ENCODE results near the gene PLXNA1. TPM values are rescaled to one million over a fixed set of nuclear protein-coding genes. Genes with fewer than 3 reads are reported as not detected.

PLXNA1 gene
- total RNA-seq, 1 donor from 2014 or later, result 55.2 TPM

- DNase-seq (no peak), ATAC-seq (ENCODE audit: low read depth) (no peak)
- Mint-ChIP-seq H3K9me3 (no peaks in the 10 kb centered on the region), H3K4me3 (no peak overlapping the region), H3K36me3 (ENCODE audit: low read depth) (peaks cover 4% of the 10 kb centered on the region), H3K27ac (no peak overlapping the region), H3K27me3 (no peaks in the 10 kb centered on the region), H3K4me1 (no peaks in the 10 kb centered on the region)
- POLR2A ChIA-PET, result no interaction called here
- no peak for TF ChIP-seq CTCF (IDR thresholded peaks at IDR 0.05)
- intact Hi-C loops (cut with micrococcal nuclease), result no loop called here
- CTCF ChIA-PET, result no interaction called here
These were observed 17.8 kb downstream of the PLXNA1 start for GRCh38 chr3:127000761-127001160.

- CTCF ChIA-PET, result no interaction called here
- Mint-ChIP-seq H3K27ac (no peak overlapping the region), H3K27me3 (no peaks in the 10 kb centered on the region), H3K4me1 (no peaks in the 10 kb centered on the region), H3K4me3 (no peak overlapping the region), H3K36me3 (ENCODE audit: low read depth) (peaks cover 6% of the 10 kb centered on the region), H3K9me3 (no peaks in the 10 kb centered on the region)
- intact Hi-C loops (cut with micrococcal nuclease), result no loop called here
- DNase-seq (no peak), ATAC-seq (ENCODE audit: low read depth) (no peak)
- POLR2A ChIA-PET, result no interaction called here
- TF ChIP-seq CTCF (IDR thresholded peaks at IDR 0.05), result no peak
These were observed 18.7 kb downstream of the PLXNA1 start for GRCh38 chr3:127001486-127002194.

DNA sequence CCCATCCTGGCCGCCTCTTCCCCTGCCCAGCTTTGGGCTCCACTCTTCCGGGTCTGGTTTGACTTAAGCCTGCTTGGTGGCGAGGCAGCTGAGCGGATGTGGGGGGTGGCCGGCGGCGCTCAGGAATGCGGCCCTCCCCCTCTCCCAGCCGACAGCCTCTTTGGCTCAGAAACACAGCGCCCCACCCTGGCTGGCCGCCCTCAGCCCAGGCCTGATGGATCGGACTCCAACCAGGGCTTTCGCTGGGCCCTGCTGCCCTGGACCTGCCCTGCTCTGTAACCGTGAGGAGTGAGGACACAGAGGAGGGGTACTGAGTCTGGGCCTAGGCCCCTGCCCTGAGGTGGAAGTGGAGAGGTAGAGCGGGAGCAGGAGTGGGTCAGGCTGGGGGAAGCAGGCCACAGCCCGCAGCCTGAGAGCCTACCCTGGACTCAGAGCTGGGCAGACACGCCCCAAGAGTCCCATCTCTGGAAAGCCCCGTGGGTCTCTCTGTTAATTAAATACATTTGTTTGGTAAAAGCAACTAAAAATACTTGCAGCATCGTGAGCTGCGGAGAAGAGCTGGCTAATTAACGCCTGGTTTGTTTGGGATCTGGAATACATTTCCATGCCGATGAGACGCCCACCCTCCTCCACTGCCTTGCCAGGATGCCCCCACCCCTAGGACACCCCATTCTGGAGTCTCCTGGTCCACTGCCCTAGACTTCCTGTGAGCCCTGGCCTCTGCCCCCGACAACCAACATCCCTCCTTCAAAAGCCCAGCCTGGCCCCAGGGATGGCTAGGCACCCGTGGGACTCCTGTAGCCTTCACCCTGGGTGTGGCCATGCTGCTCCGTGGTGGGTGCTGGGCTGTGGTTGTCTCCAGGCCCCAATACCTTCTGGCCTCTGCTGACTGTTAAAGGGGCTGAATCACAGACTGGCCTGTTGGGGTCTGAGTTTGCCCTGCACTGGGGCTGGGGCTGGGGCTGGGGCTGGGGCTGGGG lies 19.6 kb downstream of the PLXNA1 start:
- POLR2A ChIA-PET, result no interaction called here
- peaks cover 9% of the 10 kb centered on the region for H3K36me3 Mint-ChIP-seq (ENCODE audit: low read depth)
- no peak for DNase-seq
- CTCF ChIA-PET, result no interaction called here
- H3K4me1 Mint-ChIP-seq, result no peaks in the 10 kb centered on the region
- no peak overlapping the region for H3K27ac Mint-ChIP-seq
- no peak overlapping the region for H3K4me3 Mint-ChIP-seq
- H3K9me3 Mint-ChIP-seq, result no peaks in the 10 kb centered on the region
- no peak for ATAC-seq (ENCODE audit: low read depth)
- intact Hi-C loops (cut with micrococcal nuclease), result no loop called here
- TF ChIP-seq CTCF (IDR thresholded peaks at IDR 0.05), result no peak
- H3K27me3 Mint-ChIP-seq, result no peaks in the 10 kb centered on the region

DNA sequence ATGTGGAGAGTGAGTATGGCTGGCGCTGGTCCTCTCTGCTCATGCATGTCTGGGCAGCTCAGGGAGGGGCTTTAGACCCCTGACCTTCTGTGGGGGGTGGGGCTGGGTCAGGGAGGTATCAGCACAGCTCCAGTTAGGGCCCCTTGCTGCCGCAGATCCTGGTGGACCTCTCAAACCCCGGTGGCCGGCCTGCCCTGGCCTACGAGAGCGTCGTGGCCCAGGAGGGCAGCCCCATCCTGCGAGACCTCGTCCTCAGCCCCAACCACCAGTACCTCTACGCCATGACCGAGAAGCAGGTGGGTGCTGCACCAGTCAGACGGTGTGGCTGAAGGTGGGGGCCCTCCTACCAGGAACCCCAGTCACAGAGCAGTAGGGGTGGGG lies 20.2 kb downstream of the PLXNA1 start:
- no peaks in the 10 kb centered on the region for H3K27me3 Mint-ChIP-seq
- TF ChIP-seq CTCF (IDR thresholded peaks at IDR 0.05), result no peak
- H3K9me3 Mint-ChIP-seq, result no peaks in the 10 kb centered on the region
- POLR2A ChIA-PET, result no interaction called here
- DNase-seq (no peak), ATAC-seq (ENCODE audit: low read depth) (no peak)
- no peaks in the 10 kb centered on the region for H3K4me1 Mint-ChIP-seq
- intact Hi-C loops (cut with micrococcal nuclease), result no loop called here
- H3K4me3 Mint-ChIP-seq, result no peak overlapping the region
- H3K27ac Mint-ChIP-seq, result no peak overlapping the region
- peaks cover 7% of the 10 kb centered on the region for H3K36me3 Mint-ChIP-seq (ENCODE audit: low read depth)
- CTCF ChIA-PET, result no interaction called here

GRCh38 chr3:127003601-127004280 lies 20.8 kb downstream of the PLXNA1 start:
- intact Hi-C loops (cut with micrococcal nuclease), result no loop called here
- Mint-ChIP-seq H3K27me3 (no peaks in the 10 kb centered on the region), H3K27ac (no peak overlapping the region), H3K4me3 (no peak overlapping the region), H3K4me1 (no peaks in the 10 kb centered on the region), H3K36me3 (ENCODE audit: low read depth) (peaks cover 7% of the 10 kb centered on the region), H3K9me3 (no peaks in the 10 kb centered on the region)
- no peak for TF ChIP-seq CTCF (IDR thresholded peaks at IDR 0.05)
- ChIA-PET POLR2A (no interaction called here), CTCF (no interaction called here)
- ATAC-seq (ENCODE audit: low read depth) (no peak), DNase-seq (no peak)
